ENCODE measurements around the gene SNAPC3.
A peak's percentile ranks its signal among the peaks of the same experiment; 100 is the strongest.
"Not testable (repeated sequence)": the region's sequence is repeated elsewhere in the genome, so short reads cannot be mapped to it uniquely, and the experiment has no call there.

The SNAPC3 gene

GRCh38 chr9:15423231-15423985 lies 732 bp downstream of the SNAPC3 start:
- DNase-seq (ENCODE audit: low spot score) = no peak

- DNase-seq (ENCODE audit: low spot score) = no peak
Observed at GRCh38 chr9:15426019-15426418, 3.3 kb downstream of the SNAPC3 start.

- not testable (repeated sequence) for DNase-seq (ENCODE audit: low spot score)
Observed at GRCh38 chr9:15427702-15428101, 5.0 kb downstream of the SNAPC3 start.

DNA sequence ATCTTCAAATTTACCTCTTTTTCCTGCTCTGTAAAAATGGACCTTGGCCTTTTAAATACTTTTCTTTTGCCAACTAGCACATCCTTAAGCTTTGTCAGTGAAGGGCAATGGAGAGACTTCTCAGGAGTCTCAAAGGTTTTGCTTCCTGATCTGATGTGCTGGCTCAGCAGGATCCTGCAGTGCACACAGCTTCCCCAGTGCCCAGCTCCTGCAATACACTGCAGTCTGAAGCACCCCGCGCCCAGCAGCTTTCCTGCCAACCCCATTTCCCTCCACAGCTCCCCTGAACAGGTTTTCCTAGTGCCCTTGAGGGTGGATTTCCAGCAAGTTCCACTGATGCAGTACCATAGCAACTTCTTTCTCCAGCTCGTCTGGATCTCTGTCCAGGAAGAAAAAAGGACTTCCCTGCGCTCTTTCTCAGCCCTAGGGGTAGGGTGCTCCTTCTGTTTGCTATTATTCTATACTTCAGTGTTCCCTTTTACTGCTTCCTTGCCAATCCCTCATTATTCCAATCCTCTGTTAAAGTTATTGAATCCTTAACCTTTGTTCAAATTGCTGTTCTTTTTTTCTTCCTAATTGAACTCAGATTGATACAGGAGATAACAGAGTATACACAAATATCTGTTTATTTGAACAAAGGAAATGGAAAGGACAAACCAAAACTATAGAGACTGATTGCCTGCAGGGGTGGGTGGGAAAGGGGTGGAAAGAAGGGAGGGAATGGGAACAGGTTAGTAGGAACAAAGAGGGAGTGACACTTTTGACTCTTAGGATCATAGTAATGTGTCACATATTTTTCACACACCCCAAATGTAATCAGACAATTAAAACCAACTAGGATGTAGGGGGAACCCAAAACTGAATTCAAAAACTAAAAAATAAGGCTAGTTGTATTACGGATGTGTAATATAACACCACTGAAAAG lies 8.5 kb downstream of the SNAPC3 start:
- DNase-seq (ENCODE audit: low spot score) = peak; percentile 15

DNA sequence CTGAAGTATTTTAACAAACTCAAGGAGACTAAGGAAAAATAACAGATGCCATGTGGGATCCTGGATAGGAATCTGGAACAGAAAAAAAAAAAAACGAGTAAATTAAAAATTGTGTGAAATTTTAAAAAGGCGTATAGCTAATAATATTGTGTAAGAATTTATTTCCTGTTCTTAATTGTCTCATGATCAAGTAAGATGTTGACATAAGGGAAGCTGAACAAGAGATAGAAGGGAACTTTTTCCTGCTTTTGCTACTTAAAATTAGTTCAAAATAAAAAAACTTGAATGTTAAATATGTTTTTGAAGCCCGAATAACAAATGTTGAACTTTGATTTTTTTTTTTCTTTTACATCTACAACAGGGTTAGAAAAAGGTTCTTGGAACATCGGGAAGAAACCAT lies 10.5 kb downstream of the SNAPC3 start:
- no peak for DNase-seq (ENCODE audit: low spot score)

GRCh38 chr9:15433661-15434060 lies 11.0 kb downstream of the SNAPC3 start:
- DNase-seq (ENCODE audit: low spot score) = no peak

DNA sequence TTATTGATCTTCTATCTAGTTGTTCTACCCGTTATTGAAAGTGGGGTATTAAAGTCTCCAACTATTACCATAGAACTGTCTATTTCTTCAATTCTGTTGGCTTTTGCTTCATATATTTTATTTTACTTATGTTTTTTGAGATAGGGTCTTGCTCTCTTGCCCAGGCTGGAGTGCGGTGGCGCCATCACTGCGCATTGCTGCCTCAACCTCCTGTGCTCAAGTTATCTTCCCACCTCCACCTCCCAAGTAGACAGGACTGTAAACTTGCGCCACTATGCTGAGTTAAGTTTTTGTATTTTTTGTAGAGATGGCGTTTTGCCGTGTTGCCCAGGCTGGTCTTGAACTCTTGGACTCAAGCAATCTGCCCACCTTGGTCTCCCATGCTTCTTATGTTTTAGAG lies 16.2 kb downstream of the SNAPC3 start:
- DNase-seq (ENCODE audit: low spot score) = no peak

DNA sequence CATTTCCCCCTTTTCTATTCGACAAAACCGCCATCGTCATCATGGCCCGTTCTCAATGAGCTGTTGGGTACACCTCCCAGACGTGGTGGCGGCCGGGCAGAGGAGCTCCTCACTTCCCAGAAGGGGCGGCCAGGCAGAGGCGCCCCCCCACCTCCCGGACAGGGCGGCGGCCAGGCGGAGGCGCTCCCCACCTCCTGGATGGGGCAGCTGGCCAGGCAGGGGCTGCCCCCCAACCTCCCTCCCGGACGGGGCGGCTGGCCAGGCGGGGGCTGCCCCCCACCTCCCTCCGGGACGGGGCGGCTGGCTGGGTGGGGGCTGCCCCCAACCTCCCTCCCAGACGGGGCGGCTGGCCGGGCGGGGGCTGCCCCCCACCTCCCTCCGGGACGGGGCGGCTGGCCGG lies 19.2 kb downstream of the SNAPC3 start:
- not testable (repeated sequence) for DNase-seq (ENCODE audit: low spot score)

DNA sequence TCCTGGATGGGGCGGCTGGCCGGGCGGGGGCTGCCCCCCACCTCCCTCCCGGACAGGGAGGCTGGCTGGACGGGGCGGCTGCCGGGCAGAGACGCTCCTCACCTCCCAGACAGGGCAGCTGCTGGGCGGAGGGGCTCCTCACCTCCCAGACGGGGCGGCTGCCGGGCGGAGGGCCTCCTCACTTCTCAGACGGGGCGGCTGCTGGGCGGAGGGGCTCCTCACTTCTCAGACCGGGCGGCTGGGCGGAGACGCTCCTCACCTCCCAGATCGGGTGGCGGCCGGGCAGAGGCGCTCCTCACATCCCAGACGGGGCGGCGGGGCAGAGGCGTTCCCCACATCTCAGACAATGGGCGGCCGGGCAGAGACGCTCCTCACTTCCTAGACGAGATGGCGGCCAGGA lies 19.6 kb downstream of the SNAPC3 start:
- DNase-seq (ENCODE audit: low spot score) = not testable (repeated sequence)

- DNase-seq (ENCODE audit: low spot score) = no peak
Observed at GRCh38 chr9:15444141-15444540, 21.5 kb downstream of the SNAPC3 start.

GRCh38 chr9:15453956-15454355 lies 31.3 kb downstream of the SNAPC3 start:
- DNase-seq (ENCODE audit: low spot score) = no peak

DNA sequence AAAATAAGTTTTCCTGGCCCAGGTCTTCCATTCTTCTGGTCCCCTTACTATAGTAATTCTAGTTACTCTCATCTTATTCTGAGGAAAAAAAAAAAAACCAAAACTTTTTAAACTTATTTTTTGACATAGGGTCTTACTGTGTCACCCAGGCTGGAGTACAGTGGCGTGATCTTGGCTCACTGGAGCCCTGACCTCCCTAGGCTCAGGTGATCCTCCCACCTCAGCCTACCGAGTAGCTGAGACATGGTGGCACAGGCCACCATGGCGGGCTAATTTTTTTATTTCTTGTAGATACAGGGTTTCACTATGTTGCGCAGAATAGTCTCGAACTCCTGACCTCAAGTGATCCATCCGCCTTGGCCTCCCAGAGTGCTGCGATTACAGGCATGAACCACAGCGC lies 38.4 kb downstream of the SNAPC3 start:
- no peak for DNase-seq (ENCODE audit: low spot score)

DNA sequence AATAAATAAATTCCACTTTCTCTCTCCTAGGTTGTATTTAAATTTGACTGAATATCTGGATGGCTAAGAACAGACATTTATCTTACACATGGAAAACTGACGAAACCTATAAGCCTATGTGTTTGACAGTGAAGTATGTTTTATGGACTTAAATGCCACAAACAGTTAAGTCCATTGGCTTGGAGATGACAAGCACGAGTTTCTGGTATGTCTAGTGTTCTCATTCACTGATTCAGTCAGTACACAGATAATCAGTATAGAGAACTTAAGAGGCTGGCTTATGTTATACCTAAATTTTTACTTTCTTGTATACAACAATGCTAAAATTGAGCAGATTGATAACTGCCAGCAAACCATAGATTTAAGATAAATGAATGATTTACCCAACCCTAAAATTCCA lies 38.9 kb downstream of the SNAPC3 start:
- DNase-seq (ENCODE audit: low spot score) = no peak

DNA sequence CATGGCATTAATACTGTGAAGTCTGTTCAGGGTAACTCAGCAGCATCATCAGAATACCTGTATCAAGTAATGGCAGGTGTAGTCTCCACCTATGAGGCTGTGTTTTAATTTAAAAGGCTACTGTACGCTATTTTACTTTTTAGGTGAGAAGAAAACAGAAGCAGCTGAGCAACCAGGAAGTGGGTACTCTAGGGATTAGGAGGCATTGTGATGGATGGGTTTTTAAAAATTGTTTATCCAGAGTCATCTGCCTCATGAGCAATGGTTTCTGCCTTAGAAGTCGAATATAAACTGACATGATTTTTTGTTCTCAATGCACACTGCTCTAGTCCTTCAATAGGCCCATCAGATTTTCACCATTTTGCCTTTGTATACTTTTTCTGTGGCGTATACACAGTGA lies 45.5 kb downstream of the SNAPC3 start:
- DNase-seq (ENCODE audit: low spot score) = no peak

DNA sequence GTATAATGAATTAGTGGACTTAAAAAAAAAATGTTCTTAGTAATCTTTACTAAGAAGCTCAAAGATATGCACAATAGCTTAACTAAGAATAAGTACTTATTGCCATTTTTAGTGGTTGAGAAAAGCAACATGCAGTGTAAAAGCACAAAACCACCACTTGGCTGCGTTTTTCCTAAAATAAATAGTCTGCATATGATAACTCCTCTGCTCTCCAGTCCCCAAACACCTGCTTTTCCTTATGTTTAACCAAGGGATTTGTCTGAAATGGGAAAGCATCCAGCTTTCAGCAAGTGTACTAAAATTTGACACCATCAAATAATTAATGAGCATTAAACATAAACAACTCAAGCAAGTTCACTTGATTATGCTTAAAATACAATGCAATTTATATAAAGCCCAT lies 46.7 kb downstream of the SNAPC3 start:
- no peak for DNase-seq (ENCODE audit: low spot score)

GRCh38 chr9:15469862-15470261 lies 47.2 kb downstream of the SNAPC3 start:
- DNase-seq (ENCODE audit: low spot score) = no peak

GRCh38 chr9:15475923-15476536 lies 53.4 kb downstream of the SNAPC3 start:
- DNase-seq (ENCODE audit: low spot score) = no peak

- DNase-seq (ENCODE audit: low spot score) = no peak
Observed at GRCh38 chr9:15480028-15480427, 57.4 kb downstream of the SNAPC3 start.

DNA sequence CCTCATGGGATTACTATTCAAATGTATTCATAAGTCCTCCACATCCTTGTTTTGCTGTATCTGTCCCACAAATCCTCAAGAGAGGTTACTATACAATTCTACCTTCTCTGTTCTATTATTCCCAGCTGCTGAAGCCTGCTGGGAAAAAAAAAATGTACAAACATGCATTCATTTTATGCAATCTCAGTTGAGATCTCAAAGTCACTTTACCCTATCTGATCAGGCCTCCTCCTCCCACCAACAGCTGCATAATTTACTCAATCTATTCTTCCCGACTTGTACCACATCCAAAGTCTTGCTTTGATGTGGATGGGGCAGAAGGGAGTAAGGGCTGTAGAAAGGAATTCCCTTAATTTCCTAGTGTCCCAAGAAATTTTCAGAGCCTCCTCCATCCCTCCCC lies 59.5 kb downstream of the SNAPC3 start:
- DNase-seq (ENCODE audit: low spot score) = no peak

GRCh38 chr9:15484802-15485201 lies 62.1 kb downstream of the SNAPC3 start:
- no peak for DNase-seq (ENCODE audit: low spot score)

DNA sequence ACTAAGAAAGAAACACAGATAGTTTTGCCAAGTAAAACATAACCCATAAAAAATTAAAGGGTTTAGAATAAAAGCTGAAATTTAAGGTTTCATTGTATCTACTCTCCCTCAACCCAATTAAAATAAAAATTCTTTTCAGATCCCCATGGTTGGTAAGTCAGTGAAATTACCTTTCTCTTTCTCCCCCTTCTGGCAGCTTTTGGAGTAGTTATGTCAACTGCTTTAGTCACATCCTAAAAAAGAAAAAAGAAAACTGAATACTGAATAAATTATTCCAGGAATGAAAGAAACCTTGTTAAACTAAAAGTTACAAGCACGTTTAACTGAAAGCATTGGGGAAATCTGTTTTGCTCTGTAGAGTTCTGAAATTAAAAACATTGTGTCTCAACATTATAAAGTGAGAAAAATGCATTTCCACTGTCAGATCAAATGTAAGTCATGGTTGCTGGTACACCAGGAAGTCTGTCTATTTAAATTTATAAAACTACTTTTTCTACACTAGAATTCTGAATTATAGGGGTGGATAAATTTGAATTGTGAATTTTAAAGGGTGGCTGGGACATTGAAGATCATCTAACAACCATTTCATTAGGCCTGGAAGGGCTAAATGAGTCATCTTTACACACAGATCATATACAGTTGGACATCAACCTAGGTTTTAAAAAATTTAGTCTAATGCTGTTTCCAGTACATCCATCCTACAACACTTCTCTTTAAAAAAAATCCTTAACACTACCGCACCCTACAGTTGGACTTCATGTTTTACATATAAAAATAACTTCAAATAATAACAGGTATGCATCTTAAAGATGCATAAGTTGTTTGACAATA lies 63.4 kb downstream of the SNAPC3 start:
- no peak for DNase-seq (ENCODE audit: low spot score)

DNA sequence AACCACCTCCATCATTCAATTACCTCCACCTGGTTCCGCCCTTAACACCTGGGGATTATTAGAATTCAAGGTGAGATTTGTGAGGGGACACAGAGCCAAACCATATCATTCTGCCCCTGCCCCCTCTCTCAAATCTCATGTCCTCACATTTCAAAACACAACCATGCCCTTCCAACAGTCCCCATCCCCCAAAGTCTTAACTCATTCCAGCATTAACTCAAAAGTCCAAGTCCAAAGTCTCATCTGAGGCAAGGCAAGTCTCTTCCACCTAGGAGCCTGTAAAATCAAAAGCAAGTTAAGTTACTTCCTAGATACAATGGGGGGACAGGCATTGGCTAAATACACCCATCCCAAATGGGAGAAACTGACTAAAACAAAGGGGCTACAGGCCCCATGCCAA lies 69.3 kb downstream of the SNAPC3 start:
- no peak for DNase-seq (ENCODE audit: low spot score)
